H1 (cell line): Measurements from ENCODE around the gene MVK. TPM values are rescaled to one million over a fixed set of nuclear protein-coding genes. Genes with fewer than 3 reads are reported as not detected.

Source experiments
- CTCF ChIA-PET: fragments of 300-600 bp; sonication (Branson Sonifier 250); formaldehyde crosslinking; loops from one replicate; lab custom pipeline; 2021; ENCODE audit not compliant: partially characterized antibody; lab: Charles Lee
- POLR2A ChIA-PET: fragments of 300-600 bp; sonication (Branson Sonifier 250); formaldehyde crosslinking; loops from one replicate; lab custom pipeline; 2021; ENCODE audit warnings: inconsistent platforms; ENCODE audit not compliant: partially characterized antibody; lab: Charles Lee
- DNase-seq, 2 experiments: peaks; one replicate each; pipeline versions ENCODE4 v3.0.0 to v3.0.0-alpha.2; 2010 to 2022; ENCODE audit warnings: low spot score in 2 of 2, low read depth in 1 of 2, mixed read lengths in 1 of 2
- FAIRE-seq: peaks from 2 replicates; lab custom pipeline; 2011; peaks lifted over from hg19 to GRCh38; lab: Jason Lieb, UNC
- H2AFZ ChIP-seq: 2 replicates; pipeline ENCODE4 v1.8.1; 2012; ENCODE audit warnings: low read length, inconsistent platforms
- H2AK5ac ChIP-seq: 2 replicates; pipeline ENCODE4 v1.6.1; 2013; ENCODE audit warnings: low read depth, low read length
- H2BK120ac ChIP-seq: replicated peaks from 2 replicates; pipeline ENCODE3; 2013; ENCODE audit warnings: low read depth, low read length, inconsistent platforms
- H2BK12ac ChIP-seq: 2 replicates; pipeline ENCODE4 v1.6.1; 2013; ENCODE audit warnings: low read depth, low read length
- H2BK15ac ChIP-seq: 2 replicates; pipeline ENCODE4 v1.6.1; 2013; ENCODE audit warnings: low read length
- H2BK20ac ChIP-seq: 2 replicates; pipeline ENCODE4 v1.6.1; 2013; ENCODE audit warnings: low read length
- H2BK5ac ChIP-seq: 2 replicates; pipeline ENCODE4 v1.6.1; 2013; ENCODE audit warnings: low read depth, low read length
- H3K14ac ChIP-seq: 2 replicates; pipeline ENCODE4 v1.6.1; 2013; ENCODE audit warnings: inconsistent platforms; ENCODE audit not compliant: insufficient read length
- H3K18ac ChIP-seq: 2 replicates; pipeline ENCODE4 v1.6.1; 2013; ENCODE audit warnings: low read length; ENCODE audit errors: extremely low read depth
- H3K23ac ChIP-seq: 2 replicates; pipeline ENCODE4 v1.6.1; 2013; ENCODE audit warnings: inconsistent platforms; ENCODE audit not compliant: insufficient read length
- H3K23me2 ChIP-seq: 2 replicates; pipeline ENCODE4 v1.6.1; 2013; ENCODE audit warnings: low read depth, low read length
- H3K27ac ChIP-seq: 2 replicates; pipeline ENCODE4 v1.6.1; 2011; ENCODE audit warnings: low read depth, low read length, inconsistent platforms
- H3K27me3 ChIP-seq, 4 experiments: replicated peaks in 1 of 4; 1 replicate in 1 of 4; 2 replicates in 3 of 4; pipeline versions ENCODE4 v1.6.1 to v1.8.1; 2011 to 2013; ENCODE audit warnings: low read length in 3 of 4, mild to moderate bottlenecking in 3 of 4, inconsistent platforms in 2 of 4, mixed read lengths in 2 of 4, moderate library complexity in 1 of 4; ENCODE audit not compliant: control insufficient read depth in 3 of 4, insufficient read depth in 3 of 4; ENCODE audit errors: extremely low read depth in 1 of 4
- H3K36me3 ChIP-seq, 4 experiments: 2 replicates each; pipeline versions ENCODE4 v1.6.1 to v1.8.1; 2011 to 2013; ENCODE audit warnings: mild to moderate bottlenecking in 4 of 4, low read length in 3 of 4, moderate library complexity in 2 of 4, control low read depth in 1 of 4, inconsistent platforms in 1 of 4; ENCODE audit not compliant: insufficient read depth in 4 of 4, control insufficient read depth in 2 of 4
- H3K4ac ChIP-seq: replicated peaks from 2 replicates; pipeline ENCODE3; 2013; ENCODE audit warnings: low read length, low read depth, mixed read lengths, inconsistent platforms; ENCODE audit not compliant: insufficient read length
- H3K4me1 ChIP-seq, 4 experiments: replicated peaks in 1 of 4; 1 replicate in 1 of 4; 2 replicates in 3 of 4; pipeline versions ENCODE4 v1.6.1 to v1.8.1; 2011 to 2013; ENCODE audit warnings: low read length in 3 of 4, inconsistent platforms in 2 of 4, mixed read lengths in 1 of 4; ENCODE audit not compliant: insufficient read depth in 4 of 4, control insufficient read depth in 3 of 4
- H3K4me2 ChIP-seq, 2 experiments: 2 replicates each; pipeline versions ENCODE4 v1.6.1 to v1.8.1; 2011 to 2013; ENCODE audit warnings: low read depth in 2 of 2, low read length in 2 of 2, control low read depth in 1 of 2, inconsistent platforms in 1 of 2, mild to moderate bottlenecking in 1 of 2; ENCODE audit not compliant: insufficient read depth in 1 of 2
- H3K4me3 ChIP-seq, 4 experiments: fragments of 200-600, 300-600 bp in 1 of 4; sonication (generic), shearing (Covaris generic), sonication (Bioruptor Twin) in 1 of 4; 2 replicates each; pipeline versions ENCODE4 v1.5.1 to v1.8.1; 2011 to 2016; ENCODE audit warnings: low read length in 4 of 4, low read depth in 3 of 4, control low read depth in 2 of 4, inconsistent platforms in 2 of 4, mild to moderate bottlenecking in 2 of 4, mixed read lengths in 1 of 4, moderate library complexity in 1 of 4; ENCODE audit not compliant: insufficient read depth in 2 of 4; ENCODE audit errors: extremely low read depth in 1 of 4
- H3K56ac ChIP-seq: replicated peaks from 2 replicates; pipeline ENCODE3; 2013; ENCODE audit warnings: low read depth, mild to moderate bottlenecking, mixed read lengths, low read length, inconsistent platforms; ENCODE audit not compliant: insufficient read length
- H3K79me1 ChIP-seq: 2 replicates; pipeline ENCODE4 v1.6.1; 2013; ENCODE audit warnings: low read depth, low read length, control low read depth
- H3K79me2 ChIP-seq, 2 experiments: 2 replicates each; pipeline versions ENCODE4 v1.6.1 to v1.8.1; 2012 to 2013; ENCODE audit warnings: low read length in 2 of 2, mild to moderate bottlenecking in 2 of 2, inconsistent platforms in 1 of 2; ENCODE audit not compliant: insufficient read depth in 2 of 2, control insufficient read depth in 1 of 2
- H3K9ac ChIP-seq, 4 experiments: replicated peaks in 1 of 4; 1 replicate in 1 of 4; 2 replicates in 3 of 4; pipeline versions ENCODE4 v1.6.1 to v1.8.1; 2011 to 2013; ENCODE audit warnings: low read depth in 3 of 4, low read length in 3 of 4, control low read depth in 2 of 4, mild to moderate bottlenecking in 2 of 4, moderate library complexity in 2 of 4, inconsistent platforms in 1 of 4; ENCODE audit errors: extremely low read depth in 1 of 4
- H3K9me3 ChIP-seq, 2 experiments: 2 replicates each; pipeline versions ENCODE4 v1.6.1 to v1.8.1; 2012 to 2013; ENCODE audit warnings: mild to moderate bottlenecking in 2 of 2, moderate library complexity in 2 of 2, control low read depth in 1 of 2, inconsistent platforms in 1 of 2, low read depth in 1 of 2, low read length in 1 of 2, mixed read lengths in 1 of 2; ENCODE audit not compliant: insufficient read depth in 2 of 2
- H4K20me1 ChIP-seq, 2 experiments: replicated peaks in 1 of 2; 2 replicates each; pipeline versions ENCODE3 to v1.8.1; 2011 to 2013; ENCODE audit warnings: inconsistent platforms in 2 of 2, low read length in 2 of 2, mild to moderate bottlenecking in 1 of 2; ENCODE audit not compliant: insufficient read depth in 2 of 2, control insufficient read depth in 1 of 2
- H4K5ac ChIP-seq: 2 replicates; pipeline ENCODE4 v1.6.1; 2013; ENCODE audit warnings: low read length, low read depth, mixed read lengths, inconsistent platforms; ENCODE audit not compliant: insufficient read length
- H4K8ac ChIP-seq: 2 replicates; pipeline ENCODE4 v1.8.0; 2013; ENCODE audit warnings: mild to moderate bottlenecking, moderate library complexity, low read length, inconsistent platforms; ENCODE audit not compliant: insufficient read depth; ENCODE audit errors: extremely low read depth
- H4K91ac ChIP-seq: replicated peaks from 2 replicates; pipeline ENCODE3; 2013; ENCODE audit warnings: low read length, mixed read lengths, inconsistent platforms; ENCODE audit not compliant: insufficient read length
- JUND ChIP-seq: IDR thresholded peaks from 2 replicates; pipeline ENCODE4 v1.6.1; 2011; ENCODE audit warnings: mild to moderate bottlenecking, improper control_type of control experiment, low read length
- WGBS, 2 experiments: shearing (Covaris generic) in 1 of 2; methylation state at CpG; one replicate each; pipeline versions ENCODE4 v1.1.6 to v1.1.7; 2013 to 2015; ENCODE audit warnings: low lambda C conversion rate in 2 of 2, mixed read lengths in 2 of 2, inconsistent platforms in 1 of 2, low coverage in 1 of 2, missing lambda C conversion rate in 1 of 2; ENCODE audit not compliant: insufficient replicate concordance in 2 of 2, insufficient coverage in 1 of 2, insufficient read length in 1 of 2; ENCODE audit errors: extremely low coverage in 1 of 2, missing lambda C conversion rate in 1 of 2; 5-methylcytosine and 5-hydroxymethylcytosine counted together
- polyA plus RNA-seq, 7 experiments: library from polyadenylated mRNA; depleted of rRNA in 3 of 7; stranded (reverse) in 5 of 7; unstranded in 2 of 7; fragments of >200 nt in 5 of 7; fragments of 200-250 nt in 2 of 7; gene quantifications; 1 replicate in 5 of 7; 2 replicates in 1 of 7; 4 replicates in 1 of 7; pipeline versions ENCODE4 v1.2.1 to v1.2.3, GENCODE V29; 2011 to 2013; ENCODE audit warnings: missing spikeins in 2 of 7, mixed read lengths in 2 of 7
- total RNA-seq: library from RNA; stranded (reverse); fragmentation: NEBNext Ultra II Directional; extraction: Animal tissue kit (Norgen Biotek cat#: 25700); gene quantifications from 2 replicates; pipeline ENCODE4 v1.2.1, GENCODE V29; 2021

The MVK gene
- total and polyA plus RNA-seq, 2 of the 8 experiments (the other 6 are each of a cell fraction or from before 2014, with no cell fraction given): 15.7 to 20.9 TPM

GRCh38 chr12:109538191-109538863 is 35.3 kb upstream of the MVK start:
- H3K4ac ChIP-seq: no peak overlapping the region
- FAIRE-seq: no peak
- no peaks in the 10 kb centered on the region for H3K9me3 ChIP-seq

More at GRCh38 chr12:109538191-109538863, 35.3 kb upstream of the MVK start:
- Histone ChIP-seq H3K4me3 (no peak overlapping the region), H3K36me3 (no peaks in the 10 kb centered on the region; a peak in 1 of 8 replicates), H3K79me2 (no peaks in the 10 kb centered on the region), H3K27me3 (no peaks in the 10 kb centered on the region), H3K23me2 (no peaks in the 10 kb centered on the region), H3K56ac (no peak overlapping the region), H3K9ac (no peak overlapping the region), H2BK12ac (no peak overlapping the region), H3K4me2 (no peak overlapping the region), H3K14ac (no peak overlapping the region), H3K27ac (no peak overlapping the region), H2AFZ (no peak overlapping the region), H3K23ac (no peak overlapping the region), H2BK120ac (no peak overlapping the region), H2BK15ac (0 out of 2 replicates have a peak overlapping the region, but pooled peaks have one; percentile 40), H3K79me1 (no peaks in the 10 kb centered on the region), H4K91ac (no peak overlapping the region), H4K5ac (no peak overlapping the region), H2AK5ac (no peak overlapping the region), H2BK5ac (no peak overlapping the region), H4K8ac (no peak overlapping the region), H2BK20ac (no peak overlapping the region), H4K20me1 (no peaks in the 10 kb centered on the region), H3K18ac (no peak overlapping the region), H3K4me1 (no peaks in the 10 kb centered on the region)
- 83% methylated on average over 16 of the region's 16 CpGs; no CpG with 5 or more reads in 1 of the 2 experiments for WGBS, 2 experiments
- no peak for DNase-seq
- ChIA-PET POLR2A (interaction anchor here (0.7 kb wide), 1 partner anchor 16 kb away, joined by 3 read pairs; no protein-coding TSS in a partner anchor), CTCF (interaction anchor here (0.6 to 5.7 kb wide), 5 partner anchors 16 to 48 kb away, joined by 3 to 47 read pairs (median 3); no protein-coding TSS in a partner anchor)
- TF ChIP-seq JUND: no peak
- TF ChIP-seq, all 59 proteins: peak for 0
